ENCODE results near the gene LAMA2.

LAMA2 gene

DNA sequence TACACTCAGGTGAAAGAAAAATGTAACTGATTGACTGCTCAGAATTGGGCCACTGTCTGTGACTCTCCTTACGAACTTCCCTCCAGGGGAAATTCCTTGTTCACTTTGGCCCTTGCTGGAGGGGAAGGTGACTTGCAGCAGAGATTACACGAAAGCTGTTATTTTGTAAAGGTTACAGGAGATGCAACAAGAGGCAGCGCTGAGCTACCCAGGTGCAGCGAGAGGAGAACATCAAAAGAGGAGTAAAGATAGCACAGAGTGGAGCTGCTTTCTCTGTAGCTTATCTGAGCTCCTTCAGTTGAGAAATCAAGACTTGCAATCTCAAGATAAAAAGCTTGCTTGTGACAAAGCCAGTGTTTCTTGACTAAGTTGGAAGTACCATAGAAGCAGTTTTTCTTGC is 682.4 kb downstream of the LAMA2 start:
- H3K4me3 ChIP-seq (ENCODE audit: low read depth, low read length) = no peak overlapping the region
- DNase-seq (ENCODE audit: low read depth, low spot score) = no peak
- in situ Hi-C loops (cut with HindIII; ENCODE audit: low sequenced_read_pairs) = no loop called here
- TF ChIP-seq, protein P1, sequence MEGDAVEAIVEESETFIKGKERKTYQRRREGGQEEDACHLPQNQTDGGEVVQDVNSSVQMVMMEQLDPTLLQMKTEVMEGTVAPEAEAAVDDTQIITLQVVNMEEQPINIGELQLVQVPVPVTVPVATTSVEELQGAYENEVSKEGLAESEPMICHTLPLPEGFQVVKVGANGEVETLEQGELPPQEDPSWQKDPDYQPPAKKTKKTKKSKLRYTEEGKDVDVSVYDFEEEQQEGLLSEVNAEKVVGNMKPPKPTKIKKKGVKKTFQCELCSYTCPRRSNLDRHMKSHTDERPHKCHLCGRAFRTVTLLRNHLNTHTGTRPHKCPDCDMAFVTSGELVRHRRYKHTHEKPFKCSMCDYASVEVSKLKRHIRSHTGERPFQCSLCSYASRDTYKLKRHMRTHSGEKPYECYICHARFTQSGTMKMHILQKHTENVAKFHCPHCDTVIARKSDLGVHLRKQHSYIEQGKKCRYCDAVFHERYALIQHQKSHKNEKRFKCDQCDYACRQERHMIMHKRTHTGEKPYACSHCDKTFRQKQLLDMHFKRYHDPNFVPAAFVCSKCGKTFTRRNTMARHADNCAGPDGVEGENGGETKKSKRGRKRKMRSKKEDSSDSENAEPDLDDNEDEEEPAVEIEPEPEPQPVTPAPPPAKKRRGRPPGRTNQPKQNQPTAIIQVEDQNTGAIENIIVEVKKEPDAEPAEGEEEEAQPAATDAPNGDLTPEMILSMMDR (IDR thresholded peaks at IDR 0.05; ENCODE audit: low read depth, low read length) = no peak

DNA sequence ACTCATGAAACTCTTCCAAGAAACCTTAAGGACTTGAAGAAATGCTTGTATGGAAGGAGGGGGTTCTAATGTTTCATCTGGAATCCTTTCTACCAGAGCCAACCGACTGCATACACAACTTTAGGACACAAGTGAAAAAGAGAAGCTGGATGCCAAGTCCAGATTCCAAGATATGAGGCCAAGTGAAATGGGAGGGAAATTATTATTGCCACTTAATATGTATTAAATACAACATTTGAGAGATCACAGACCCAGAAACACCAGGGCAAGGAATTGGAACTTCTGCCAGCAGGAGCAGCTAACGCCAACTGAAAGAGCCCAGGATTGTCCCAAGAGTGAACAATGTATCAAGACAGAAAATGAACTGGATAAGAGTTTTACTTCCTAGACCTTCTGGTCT is 682.9 kb downstream of the LAMA2 start:
- TF ChIP-seq, protein P1 (IDR thresholded peaks at IDR 0.05; ENCODE audit: low read depth, low read length) = no peak
- no peak overlapping the region for H3K4me3 ChIP-seq (ENCODE audit: low read depth, low read length)
- in situ Hi-C loops (cut with HindIII; ENCODE audit: low sequenced_read_pairs) = no loop called here
- DNase-seq (ENCODE audit: low read depth, low spot score) = no peak
